ENCODE results near the gene MAP2. TPM values are rescaled to one million over a fixed set of nuclear protein-coding genes. Genes with fewer than 3 reads are reported as not detected.

Gene MAP2
- total and polyA plus RNA-seq, 2 experiments from 2014 or later: 2.9 to 4.4 TPM

DNA sequence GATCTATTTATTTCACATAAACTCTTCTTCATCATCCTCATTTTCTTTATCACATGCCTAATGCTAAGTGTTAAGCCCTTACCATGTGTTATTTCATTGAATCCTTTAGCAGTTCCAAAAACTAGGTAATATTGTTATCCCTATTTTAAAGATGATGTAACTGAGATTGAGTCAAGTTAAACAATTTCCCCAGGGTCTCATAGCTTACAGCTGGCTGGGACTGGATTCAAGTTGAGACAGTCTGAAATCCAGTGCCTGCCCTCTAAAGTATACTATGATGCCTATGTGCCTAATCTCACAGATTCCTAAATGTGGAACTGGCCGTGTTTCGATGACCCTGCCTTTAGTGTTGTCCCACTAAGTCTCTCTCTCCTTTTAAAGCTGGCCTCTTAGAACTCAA lies 108.5 kb downstream of the MAP2 start (continued):
- TF ChIP-seq, protein P1, sequence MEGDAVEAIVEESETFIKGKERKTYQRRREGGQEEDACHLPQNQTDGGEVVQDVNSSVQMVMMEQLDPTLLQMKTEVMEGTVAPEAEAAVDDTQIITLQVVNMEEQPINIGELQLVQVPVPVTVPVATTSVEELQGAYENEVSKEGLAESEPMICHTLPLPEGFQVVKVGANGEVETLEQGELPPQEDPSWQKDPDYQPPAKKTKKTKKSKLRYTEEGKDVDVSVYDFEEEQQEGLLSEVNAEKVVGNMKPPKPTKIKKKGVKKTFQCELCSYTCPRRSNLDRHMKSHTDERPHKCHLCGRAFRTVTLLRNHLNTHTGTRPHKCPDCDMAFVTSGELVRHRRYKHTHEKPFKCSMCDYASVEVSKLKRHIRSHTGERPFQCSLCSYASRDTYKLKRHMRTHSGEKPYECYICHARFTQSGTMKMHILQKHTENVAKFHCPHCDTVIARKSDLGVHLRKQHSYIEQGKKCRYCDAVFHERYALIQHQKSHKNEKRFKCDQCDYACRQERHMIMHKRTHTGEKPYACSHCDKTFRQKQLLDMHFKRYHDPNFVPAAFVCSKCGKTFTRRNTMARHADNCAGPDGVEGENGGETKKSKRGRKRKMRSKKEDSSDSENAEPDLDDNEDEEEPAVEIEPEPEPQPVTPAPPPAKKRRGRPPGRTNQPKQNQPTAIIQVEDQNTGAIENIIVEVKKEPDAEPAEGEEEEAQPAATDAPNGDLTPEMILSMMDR (conservative IDR thresholded peaks at IDR 0.05; ENCODE audit: low read depth in 2 of 2): no peak
- TF ChIP-seq EZH2 (IDR thresholded peaks at IDR 0.05; ENCODE audit: low read depth, unreplicated experiment): no peak
- TF ChIP-seq ETS1 (IDR thresholded peaks at IDR 0.05): no peak
- TF ChIP-seq JUNB (IDR thresholded peaks at IDR 0.05; ENCODE audit: unreplicated experiment): no peak
- no peak for TF ChIP-seq ZNF114 (CRISPR knock-in tag; IDR thresholded peaks at IDR 0.05)
- TF ChIP-seq REST (IDR thresholded peaks at IDR 0.05; ENCODE audit: unreplicated experiment): no peak
- TF ChIP-seq ZNF331 (CRISPR knock-in tag; IDR thresholded peaks at IDR 0.05; ENCODE audit: low read depth): no peak
- TF ChIP-seq POLR2AphosphoS5 (IDR thresholded peaks at IDR 0.05; ENCODE audit: low read depth): no peak
- TF ChIP-seq EZH2phosphoT487 (IDR thresholded peaks at IDR 0.05; ENCODE audit: unreplicated experiment): no peak
- TF ChIP-seq NANOG (IDR thresholded peaks at IDR 0.05; ENCODE audit: borderline replicate concordance): no peak
- no peak for TF ChIP-seq CREB1 (CRISPR knock-in tag; IDR thresholded peaks at IDR 0.05; ENCODE audit: low read depth)

DNA sequence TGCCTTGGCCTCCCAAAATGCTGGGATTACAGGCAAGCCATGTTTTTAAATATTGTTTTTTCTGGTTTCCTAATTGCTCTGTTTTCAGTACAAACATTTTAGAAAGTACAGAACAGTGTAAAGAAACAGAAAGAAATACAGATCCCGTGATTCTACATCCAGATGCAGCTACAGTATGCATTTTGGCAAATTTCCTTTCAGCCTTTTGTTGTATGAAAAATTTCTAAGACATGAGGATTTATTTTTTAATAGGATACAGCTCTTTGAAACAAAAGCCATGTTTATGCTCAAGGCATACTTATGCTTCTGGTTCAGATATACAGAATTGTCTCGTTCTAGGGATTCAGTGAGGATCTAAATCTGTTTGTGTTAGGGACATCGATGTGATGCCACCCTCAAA lies 109.5 kb downstream of the MAP2 start:
- no peak overlapping the region for H3K4me3 ChIP-seq
- Mint-ChIP-seq H3K27me3 (ENCODE audit: insufficient read depth, low read depth, poor library complexity) (no peaks in the 10 kb centered on the region), H3K36me3 (ENCODE audit: low read depth) (no peaks in the 10 kb centered on the region), H3K4me3 (no peak overlapping the region), H3K4me1 (no peaks in the 10 kb centered on the region), H3K9me3 (no peaks in the 10 kb centered on the region), H3K27ac (no peak overlapping the region)
- H3K4me2 ChIP-seq: no peak overlapping the region
- ATAC-seq: no peak
- H3K9me2 ChIP-seq (ENCODE audit: insufficient read depth): no peaks in the 10 kb centered on the region
- H3K27me3 ChIP-seq (ENCODE audit: insufficient read depth): no peaks in the 10 kb centered on the region
- H3K27ac ChIP-seq (ENCODE audit: low read depth): no peak overlapping the region
- H3F3A ChIP-seq (replicated peaks; ENCODE audit: low read depth): no peaks in the 10 kb centered on the region
- DNase-seq (ENCODE audit: low spot score): no peak
- no peaks in the 10 kb centered on the region for H3K36me3 ChIP-seq (ENCODE audit: insufficient read depth)
- no peaks in the 10 kb centered on the region for H4K20me1 ChIP-seq (replicated peaks; ENCODE audit: insufficient read depth)
- no peaks in the 10 kb centered on the region for H3K4me1 ChIP-seq (ENCODE audit: insufficient read depth)
- H3K79me2 ChIP-seq (replicated peaks; ENCODE audit: insufficient read depth): no peaks in the 10 kb centered on the region
- no peak overlapping the region for H2AFZ ChIP-seq
- TF ChIP-seq ZNF331 (CRISPR knock-in tag; IDR thresholded peaks at IDR 0.05; ENCODE audit: low read depth) (no peak), EZH2 (IDR thresholded peaks at IDR 0.05; ENCODE audit: low read depth, unreplicated experiment) (no peak), ZNF462 (CRISPR knock-in tag; IDR thresholded peaks at IDR 0.05) (no peak), POLR2AphosphoS5 (IDR thresholded peaks at IDR 0.05; ENCODE audit: low read depth) (no peak), ETS1 (IDR thresholded peaks at IDR 0.05) (no peak)

Measured in GM23338 (cell line).